Activated naive CD8-positive, alpha-beta T cell treated with anti-CD3 and anti-CD28 coated beads, Interleukin-2, amount 10 ng/mL, durations not matched to agents 7 days and 5 days (primary cell): Measurements from ENCODE around the gene FMNL2. TPM values are rescaled to one million over a fixed set of nuclear protein-coding genes. Genes with fewer than 3 reads are reported as not detected.

Experiments used
- ATAC-seq: fragments of 150-1000 bp; cut with Tn5 transposase; one replicate; pipeline ENCODE4 v1.10.0; 2021; ENCODE audit warnings: low read depth, moderate library complexity
- POLR2A ChIA-PET: fragments of 350-600 bp; sonication (Branson Sonifier 250); formaldehyde crosslinking; loops from one replicate; lab custom pipeline; 2021; ENCODE audit warnings: antibody characterized with exemption; lab: Charles Lee
- DNase-seq: peaks from one replicate; pipeline ENCODE4 v3.0.0; 2021
- H3K27ac Mint-ChIP-seq: one replicate; pipeline ENCODE4 v1.8.0; 2022; ENCODE audit warnings: mild to moderate bottlenecking, mixed read lengths
- H3K27me3 Mint-ChIP-seq: one replicate; pipeline ENCODE4 v1.8.0; 2022; ENCODE audit warnings: mild to moderate bottlenecking, moderate library complexity, mixed read lengths
- H3K36me3 Mint-ChIP-seq: one replicate; pipeline ENCODE4 v1.8.0; 2021; ENCODE audit warnings: mild to moderate bottlenecking, mixed read lengths
- H3K4me1 Mint-ChIP-seq: one replicate; pipeline ENCODE4 v1.8.0; 2021; ENCODE audit warnings: mixed read lengths
- H3K4me3 Mint-ChIP-seq: one replicate; pipeline ENCODE4 v1.8.0; 2022; ENCODE audit warnings: mild to moderate bottlenecking, moderate library complexity, mixed read lengths
- H3K9me3 Mint-ChIP-seq: one replicate; pipeline ENCODE4 v1.8.0; 2021; ENCODE audit warnings: mixed read lengths
- total RNA-seq, 2 experiments: library from RNA; stranded (reverse); gene quantifications; one replicate each; pipeline ENCODE4 v1.2.3, GENCODE V29; 2021

Gene FMNL2
- total RNA-seq, 2 experiments from 2014 or later: 0.37 to 0.42 TPM

- ATAC-seq (no peak), DNase-seq (no peak)
- Mint-ChIP-seq H3K4me3 (no peak overlapping the region), H3K27me3 (peaks cover 16% of the 10 kb centered on the region), H3K36me3 (no peaks in the 10 kb centered on the region), H3K9me3 (no peaks in the 10 kb centered on the region), H3K27ac (no peak overlapping the region), H3K4me1 (no peaks in the 10 kb centered on the region)
- POLR2A ChIA-PET: no interaction called here
Measured at GRCh38 chr2:152496371-152496770, 161.4 kb downstream of the FMNL2 start.

- Mint-ChIP-seq H3K27me3 (peaks cover 9% of the 10 kb centered on the region), H3K27ac (no peak overlapping the region), H3K36me3 (no peaks in the 10 kb centered on the region), H3K4me3 (no peak overlapping the region), H3K4me1 (no peaks in the 10 kb centered on the region), H3K9me3 (no peaks in the 10 kb centered on the region)
- ATAC-seq: no peak
- DNase-seq: no peak
- POLR2A ChIA-PET: no interaction called here
Measured at GRCh38 chr2:152497481-152498052, 162.6 kb downstream of the FMNL2 start.

DNA sequence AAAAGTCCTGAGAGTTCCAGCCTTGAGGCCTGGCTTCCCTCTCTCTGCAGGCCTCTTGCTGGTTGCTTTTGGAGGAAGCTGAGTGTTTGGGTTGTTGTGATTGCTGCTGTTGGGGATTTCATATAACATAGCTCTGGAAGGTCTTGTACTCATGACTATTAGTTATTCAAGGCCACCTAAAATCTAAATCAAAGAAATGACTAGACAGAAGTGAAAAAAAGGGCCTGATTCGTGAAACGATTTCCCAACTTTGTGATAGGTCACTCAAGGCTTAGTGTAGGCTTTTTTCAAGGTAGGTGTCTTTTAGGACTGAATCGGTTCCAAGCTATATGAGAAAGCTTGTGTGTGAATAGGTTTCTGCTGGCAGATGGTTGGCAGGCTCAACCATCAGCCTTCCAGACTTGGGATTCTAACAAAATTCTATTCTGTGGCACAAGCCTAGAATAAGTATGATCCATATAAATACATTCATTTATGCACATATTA lies 164.4 kb downstream of the FMNL2 start:
- H3K4me3 Mint-ChIP-seq: no peak overlapping the region
- peaks cover 3% of the 10 kb centered on the region for H3K27me3 Mint-ChIP-seq
- no peaks in the 10 kb centered on the region for H3K4me1 Mint-ChIP-seq
- H3K9me3 Mint-ChIP-seq: no peaks in the 10 kb centered on the region
- H3K36me3 Mint-ChIP-seq: no peaks in the 10 kb centered on the region
- DNase-seq: no peak
- H3K27ac Mint-ChIP-seq: no peak overlapping the region
- no peak for ATAC-seq
- POLR2A ChIA-PET: no interaction called here

DNA sequence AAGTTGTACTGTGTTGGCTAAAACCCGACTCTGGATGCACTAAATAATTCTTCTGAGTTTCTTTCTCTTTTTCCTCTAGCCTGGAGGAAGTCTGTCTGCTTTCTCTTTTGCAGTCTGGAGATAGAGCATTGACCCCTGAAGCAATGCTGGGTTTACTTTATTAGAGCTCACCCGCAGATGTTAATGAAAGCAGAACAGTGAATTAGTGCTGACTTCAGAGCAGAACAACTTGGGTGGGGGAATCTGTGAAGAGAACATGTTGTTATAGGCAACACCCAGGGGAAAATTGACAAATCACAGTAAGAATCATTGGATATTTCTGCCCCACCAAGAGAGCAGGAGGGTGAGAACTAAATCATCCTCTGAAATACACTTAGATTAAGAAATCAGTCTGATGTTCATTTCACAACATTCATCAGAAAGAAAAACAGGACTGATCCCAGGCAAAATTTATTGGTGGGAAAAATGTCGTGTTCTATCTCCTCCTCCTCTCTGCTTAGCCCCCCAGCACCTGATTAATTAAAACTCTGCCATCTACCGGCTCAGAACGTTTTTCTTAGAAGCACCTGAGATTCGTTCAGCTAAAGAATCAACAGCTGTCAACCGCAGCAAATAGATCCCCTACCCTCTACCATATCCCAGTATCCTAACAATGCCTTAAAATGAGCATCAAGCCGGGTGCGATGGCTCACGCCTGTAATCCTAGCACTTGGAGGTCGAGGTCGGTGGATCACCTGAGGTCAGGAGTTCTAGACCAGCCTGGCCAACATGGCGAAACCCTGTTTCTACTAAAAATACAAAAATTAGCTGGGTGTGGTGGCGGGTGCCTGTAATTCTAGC lies 165.1 kb downstream of the FMNL2 start:
- Mint-ChIP-seq H3K4me1 (no peaks in the 10 kb centered on the region), H3K27ac (no peak overlapping the region), H3K36me3 (no peaks in the 10 kb centered on the region), H3K4me3 (no peak overlapping the region), H3K27me3 (peaks cover 3% of the 10 kb centered on the region), H3K9me3 (no peaks in the 10 kb centered on the region)
- DNase-seq: no peak
- POLR2A ChIA-PET: no interaction called here
- ATAC-seq: no peak

- Mint-ChIP-seq H3K4me1 (no peaks in the 10 kb centered on the region), H3K36me3 (no peaks in the 10 kb centered on the region), H3K4me3 (no peak overlapping the region), H3K27me3 (peaks cover 3% of the 10 kb centered on the region), H3K9me3 (no peaks in the 10 kb centered on the region), H3K27ac (no peak overlapping the region)
- POLR2A ChIA-PET: no interaction called here
- ATAC-seq (no peak), DNase-seq (no peak)
Measured at GRCh38 chr2:152500772-152501171, 165.8 kb downstream of the FMNL2 start.

GRCh38 chr2:152501666-152502065 lies 166.7 kb downstream of the FMNL2 start:
- DNase-seq: no peak
- H3K4me3 Mint-ChIP-seq: no peak overlapping the region
- no peak overlapping the region for H3K27ac Mint-ChIP-seq
- no peaks in the 10 kb centered on the region for H3K36me3 Mint-ChIP-seq
- H3K9me3 Mint-ChIP-seq: no peaks in the 10 kb centered on the region
- ATAC-seq: no peak
- POLR2A ChIA-PET: no interaction called here
- no peaks in the 10 kb centered on the region for H3K4me1 Mint-ChIP-seq
- H3K27me3 Mint-ChIP-seq: peaks cover 3% of the 10 kb centered on the region

DNA sequence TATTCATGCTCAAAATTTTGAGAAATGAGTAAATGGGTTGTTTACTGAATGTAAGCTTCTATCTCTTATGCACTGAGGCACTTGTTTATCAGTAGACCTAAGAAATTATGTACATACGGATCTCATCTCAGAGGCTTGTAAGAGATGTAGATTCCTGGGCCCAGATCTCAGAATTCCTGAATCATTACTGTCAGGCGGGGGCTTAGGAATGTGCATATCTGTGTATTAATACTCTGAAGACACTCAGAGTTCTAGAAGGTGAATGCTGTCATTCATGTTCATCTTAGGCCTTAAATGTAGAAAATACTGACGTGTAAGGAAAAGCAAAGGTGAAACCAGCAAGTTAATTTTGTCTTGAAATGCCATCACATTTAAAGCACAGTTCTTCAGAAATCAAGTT lies 169.6 kb downstream of the FMNL2 start:
- Mint-ChIP-seq H3K4me1 (no peaks in the 10 kb centered on the region), H3K4me3 (no peak overlapping the region)
- POLR2A ChIA-PET: no interaction called here

DNA sequence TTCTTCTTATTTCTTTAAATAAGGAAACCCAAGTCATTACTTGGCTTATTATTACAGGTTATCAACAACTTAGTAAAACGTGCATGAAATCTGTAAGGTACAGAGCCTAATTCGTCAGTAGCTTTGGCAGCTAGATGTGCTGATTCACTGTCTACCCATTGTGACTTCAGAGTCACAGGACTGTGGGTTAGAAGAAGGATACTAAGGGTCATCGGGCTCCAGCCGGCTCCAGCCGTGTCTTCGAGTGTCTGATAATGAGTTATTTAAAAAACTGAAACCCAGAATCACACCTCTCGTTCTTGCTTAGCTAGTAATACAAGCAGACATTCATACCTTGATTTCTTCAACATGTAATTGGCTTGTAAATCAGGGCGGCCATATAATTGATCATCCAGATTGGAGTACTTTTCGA lies 170.5 kb downstream of the FMNL2 start:
- peaks cover 3% of the 10 kb centered on the region for H3K27me3 Mint-ChIP-seq
- ATAC-seq (no peak), DNase-seq (no peak)
- no peaks in the 10 kb centered on the region for H3K36me3 Mint-ChIP-seq
- H3K9me3 Mint-ChIP-seq: peaks cover 2% of the 10 kb centered on the region
- H3K27ac Mint-ChIP-seq: no peak overlapping the region
- POLR2A ChIA-PET: no interaction called here
- H3K4me1 Mint-ChIP-seq: no peaks in the 10 kb centered on the region
- no peak overlapping the region for H3K4me3 Mint-ChIP-seq

More for the DNA sequence above, 169.6 kb downstream of the FMNL2 start:
- Mint-ChIP-seq H3K36me3 (no peaks in the 10 kb centered on the region), H3K9me3 (peaks cover 2% of the 10 kb centered on the region), H3K27ac (no peak overlapping the region), H3K27me3 (peaks cover 3% of the 10 kb centered on the region)
- ATAC-seq: no peak
- DNase-seq: no peak

DNA sequence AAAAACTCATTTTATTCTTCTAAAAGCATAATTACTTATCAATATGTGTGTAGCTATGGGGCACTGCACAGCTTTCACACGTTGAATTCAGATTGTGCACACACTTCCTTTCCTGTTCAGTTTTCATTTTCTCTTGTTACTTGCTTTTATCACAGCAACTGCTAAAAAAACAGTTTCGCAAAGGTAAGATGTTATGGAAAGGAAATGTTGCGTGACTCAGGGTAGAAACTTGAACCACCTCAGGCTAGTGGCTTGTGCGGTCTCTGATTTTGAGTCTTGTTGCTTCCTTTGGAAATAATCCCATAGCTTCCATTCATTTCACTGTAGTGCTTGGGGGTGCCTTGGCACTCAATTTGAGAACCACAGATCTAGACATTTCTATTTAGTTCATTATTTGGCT lies 171.9 kb downstream of the FMNL2 start:
- POLR2A ChIA-PET: no interaction called here
- DNase-seq (no peak), ATAC-seq (no peak)
- peaks cover 2% of the 10 kb centered on the region for H3K9me3 Mint-ChIP-seq
- H3K27ac Mint-ChIP-seq: no peak overlapping the region
- H3K4me1 Mint-ChIP-seq: no peaks in the 10 kb centered on the region
- H3K36me3 Mint-ChIP-seq: no peaks in the 10 kb centered on the region
- no peak overlapping the region for H3K4me3 Mint-ChIP-seq
- H3K27me3 Mint-ChIP-seq: peaks cover 3% of the 10 kb centered on the region

GRCh38 chr2:152507907-152508306 lies 172.9 kb downstream of the FMNL2 start:
- Mint-ChIP-seq H3K4me1 (no peaks in the 10 kb centered on the region), H3K4me3 (no peak overlapping the region), H3K27ac (no peak overlapping the region), H3K36me3 (no peaks in the 10 kb centered on the region), H3K9me3 (peaks cover 2% of the 10 kb centered on the region), H3K27me3 (peaks cover 3% of the 10 kb centered on the region)
- DNase-seq: no peak
- no peak for ATAC-seq
- POLR2A ChIA-PET: no interaction called here

DNA sequence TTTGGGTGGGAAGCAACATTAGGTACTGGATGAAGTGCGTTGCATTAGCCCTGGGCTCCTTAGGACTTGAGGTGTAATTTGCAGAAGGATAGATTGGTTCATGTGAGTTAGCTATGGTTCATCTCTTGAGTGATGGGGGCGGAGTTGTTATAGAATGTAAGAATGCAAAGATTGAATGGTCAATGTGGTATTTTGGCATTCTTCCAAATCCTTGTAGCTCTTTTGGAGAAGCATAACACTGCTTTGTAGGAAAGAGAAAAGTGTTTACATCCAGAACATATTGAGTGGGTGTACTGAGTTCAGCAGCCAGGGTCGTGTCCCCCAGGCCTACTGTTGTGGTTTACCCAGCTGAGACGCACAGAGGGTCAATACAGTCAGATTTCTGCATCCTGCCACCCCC lies 173.5 kb downstream of the FMNL2 start:
- Mint-ChIP-seq H3K27ac (no peak overlapping the region), H3K27me3 (peaks cover 5% of the 10 kb centered on the region), H3K4me3 (no peak overlapping the region), H3K9me3 (peaks cover 2% of the 10 kb centered on the region), H3K4me1 (no peaks in the 10 kb centered on the region), H3K36me3 (no peaks in the 10 kb centered on the region)
- POLR2A ChIA-PET: no interaction called here
- no peak for ATAC-seq
- no peak for DNase-seq

DNA sequence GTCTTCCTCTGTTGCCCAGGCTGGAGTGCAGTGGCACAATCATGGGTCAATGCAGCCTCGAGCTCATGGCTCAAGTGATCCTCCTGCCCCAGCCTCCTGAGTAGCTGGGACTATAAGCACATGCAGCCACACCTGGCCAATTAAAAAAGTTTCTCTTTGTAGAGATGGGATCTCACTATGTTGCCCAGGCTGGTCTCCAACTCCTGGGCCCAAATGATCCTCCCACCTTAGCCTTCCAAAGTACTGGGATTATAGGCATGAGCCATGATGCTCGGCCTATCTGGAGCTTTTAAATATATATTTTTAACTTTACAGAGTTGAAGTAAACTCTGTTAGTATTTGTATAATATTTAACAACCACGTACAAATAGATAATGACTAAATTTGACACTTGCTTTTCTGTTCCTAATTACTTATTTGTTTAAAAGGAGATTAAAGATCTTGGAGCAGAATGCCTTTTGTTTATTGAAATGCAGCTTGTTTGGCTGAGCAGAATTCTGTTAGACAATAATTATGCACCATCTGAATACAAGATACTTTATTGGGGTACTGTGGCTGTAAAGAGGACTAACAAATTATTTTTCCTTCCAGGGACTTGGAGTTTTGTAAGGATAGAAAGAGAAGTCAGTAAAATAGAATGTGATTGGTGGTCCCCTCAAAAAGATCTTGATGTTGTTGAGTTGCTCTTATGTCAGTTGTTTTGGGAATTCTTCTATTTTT lies 175.0 kb downstream of the FMNL2 start:
- Mint-ChIP-seq H3K27ac (no peak overlapping the region), H3K4me1 (no peaks in the 10 kb centered on the region), H3K9me3 (peaks cover 2% of the 10 kb centered on the region), H3K4me3 (no peak overlapping the region), H3K27me3 (peaks cover 8% of the 10 kb centered on the region), H3K36me3 (no peaks in the 10 kb centered on the region)
- DNase-seq (no peak), ATAC-seq (no peak)
- POLR2A ChIA-PET: no interaction called here

GRCh38 chr2:152510621-152511020 lies 175.6 kb downstream of the FMNL2 start:
- no peak overlapping the region for H3K27ac Mint-ChIP-seq
- peaks cover 8% of the 10 kb centered on the region for H3K27me3 Mint-ChIP-seq
- no peaks in the 10 kb centered on the region for H3K4me1 Mint-ChIP-seq
- H3K9me3 Mint-ChIP-seq: peaks cover 2% of the 10 kb centered on the region
- no peaks in the 10 kb centered on the region for H3K36me3 Mint-ChIP-seq
- no peak for DNase-seq
- POLR2A ChIA-PET: no interaction called here
- no peak for ATAC-seq
- H3K4me3 Mint-ChIP-seq: no peak overlapping the region
